ENCODE measurements around the gene FAM222A. TPM values are rescaled to one million over a fixed set of nuclear protein-coding genes. Genes with fewer than 3 reads are reported as not detected.

Gene FAM222A
- total and polyA plus RNA-seq, 2 of the 8 experiments (the other 6 are each of a cell fraction or from before 2014, with no cell fraction given): 0.94 to 1.1 TPM

- H3K27ac ChIP-seq (ENCODE audit: low read depth, low read length): no peak overlapping the region
- no peak overlapping the region; a peak in 2 of 8 replicates for H3K4me3 ChIP-seq (ENCODE audit: extremely low read depth in 1 of 4, insufficient read depth in 2 of 4, low read depth in 3 of 4, low read length in 4 of 4)
- H3K23ac ChIP-seq (ENCODE audit: insufficient read length): no peak overlapping the region
- no peak overlapping the region for H4K5ac ChIP-seq (ENCODE audit: insufficient read length, low read depth, low read length)
- peaks cover 4 to 53% (median 49%) of the 10 kb centered on the region in 4 experiments for H3K27me3 ChIP-seq (replicated peaks in 1 of 4; ENCODE audit: control insufficient read depth in 3 of 4, extremely low read depth in 1 of 4, insufficient read depth in 3 of 4, low read length in 3 of 4)
- no peak overlapping the region for H2AFZ ChIP-seq (ENCODE audit: low read length)
- ChIA-PET POLR2A (ENCODE audit: partially characterized antibody) (interaction anchor here (0.6 to 1.9 kb wide), 2 partner anchors 13 to 20 kb away, joined by 3 to 6 read pairs; no protein-coding TSS in a partner anchor), CTCF (ENCODE audit: partially characterized antibody) (interaction anchor here (0.6 to 7.4 kb wide), 9 partner anchors 9 to 129 kb away, joined by 3 to 64 read pairs (median 4); no protein-coding TSS in a partner anchor)
- peaks cover 10% of the 10 kb centered on the region; the same call in 1 of the 2 replicates for H3K23me2 ChIP-seq (ENCODE audit: low read depth, low read length)
- no peak for FAIRE-seq
- peaks cover 6 to 41% (median 20%) of the 10 kb centered on the region in 4 experiments for H3K4me1 ChIP-seq (replicated peaks in 1 of 4; ENCODE audit: control insufficient read depth in 3 of 4, insufficient read depth in 4 of 4, low read length in 3 of 4)
- H3K4ac ChIP-seq (replicated peaks; ENCODE audit: insufficient read length, low read depth, low read length): no peak overlapping the region
- no peak overlapping the region for H4K91ac ChIP-seq (replicated peaks; ENCODE audit: insufficient read length, low read length)
- no peaks in the 10 kb centered on the region for H3K79me1 ChIP-seq (ENCODE audit: low read depth, low read length)
- peak overlapping the region; percentile 39; the same call in 1 of the 2 replicates for H2AK5ac ChIP-seq (ENCODE audit: low read depth, low read length)
- H4K20me1 ChIP-seq (replicated peaks in 1 of 2; ENCODE audit: control insufficient read depth in 1 of 2, insufficient read depth in 2 of 2, low read length in 2 of 2): peaks cover 2 to 10% of the 10 kb centered on the region in 2 experiments
- H2BK120ac ChIP-seq (replicated peaks; ENCODE audit: low read depth, low read length): no peak overlapping the region
- 90% methylated on average over 9 of the region's 9 CpGs; no CpG with 5 or more reads in 1 of the 2 experiments for WGBS, 2 experiments (ENCODE audit: extremely low coverage in 1 of 2, insufficient coverage in 1 of 2, insufficient read length in 1 of 2, insufficient replicate concordance in 2 of 2, low coverage in 1 of 2, low lambda C conversion rate in 2 of 2, missing lambda C conversion rate in 1 of 2)
- no peak overlapping the region for H3K56ac ChIP-seq (replicated peaks; ENCODE audit: insufficient read length, low read depth, low read length)
- H2BK15ac ChIP-seq (ENCODE audit: low read length): no peak overlapping the region
- no peak overlapping the region for H2BK5ac ChIP-seq (ENCODE audit: low read depth, low read length)
- H2BK12ac ChIP-seq (ENCODE audit: low read depth, low read length): 0 out of 2 replicates have a peak overlapping the region, but pooled peaks have one; percentile 39
- DNase-seq (ENCODE audit: low read depth in 1 of 2, low spot score in 2 of 2): no peak
- H3K9me3 ChIP-seq (ENCODE audit: insufficient read depth in 2 of 2, low read depth in 1 of 2, low read length in 1 of 2): no peaks in the 10 kb centered on the region
- H4K8ac ChIP-seq (ENCODE audit: extremely low read depth, insufficient read depth, low read length): no peak overlapping the region
- H3K14ac ChIP-seq (ENCODE audit: insufficient read length): no peak overlapping the region
- no peak overlapping the region for H2BK20ac ChIP-seq (ENCODE audit: low read length)
- no peak overlapping the region for H3K4me2 ChIP-seq (ENCODE audit: insufficient read depth in 1 of 2, low read depth in 2 of 2, low read length in 2 of 2)
- no peak overlapping the region for H3K18ac ChIP-seq (ENCODE audit: extremely low read depth, low read length)
- no peaks in the 10 kb centered on the region for H3K79me2 ChIP-seq (ENCODE audit: control insufficient read depth in 1 of 2, insufficient read depth in 2 of 2, low read length in 2 of 2)
- no peak overlapping the region for H3K9ac ChIP-seq (replicated peaks in 1 of 4; ENCODE audit: extremely low read depth in 1 of 4, low read depth in 3 of 4, low read length in 3 of 4)
- H3K36me3 ChIP-seq (ENCODE audit: control insufficient read depth in 2 of 4, insufficient read depth in 4 of 4, low read length in 3 of 4): no peaks in the 10 kb centered on the region
- no peak for TF ChIP-seq KDM4A (IDR thresholded peaks at IDR 0.05; ENCODE audit: low read depth, low read length, severe bottlenecking)
- no peak for TF ChIP-seq EP300 (IDR thresholded peaks at IDR 0.05; ENCODE audit: borderline replicate concordance in 1 of 2, low read depth in 2 of 2, low read length in 2 of 2)
- TF ChIP-seq EGR1 (IDR thresholded peaks at IDR 0.05; ENCODE audit: borderline replicate concordance, low read depth, low read length): no peak
- TF ChIP-seq GTF2F1 (IDR thresholded peaks at IDR 0.05; ENCODE audit: borderline replicate concordance, low read depth, low read length): no peak
- TF ChIP-seq GABPA (IDR thresholded peaks at IDR 0.05; ENCODE audit: borderline replicate concordance, insufficient read depth, low read length): no peak
- TF ChIP-seq SIRT6 (IDR thresholded peaks at IDR 0.05; ENCODE audit: low read length): no peak
- TF ChIP-seq CTCF (IDR thresholded peaks at IDR 0.05; ENCODE audit: control extremely low read depth in 1 of 3, insufficient read depth in 1 of 3, low read depth in 1 of 3, low read length in 3 of 3): no peak
- TF ChIP-seq TBP (IDR thresholded peaks at IDR 0.05; ENCODE audit: low read depth, low read length): no peak
- TF ChIP-seq, protein P1, sequence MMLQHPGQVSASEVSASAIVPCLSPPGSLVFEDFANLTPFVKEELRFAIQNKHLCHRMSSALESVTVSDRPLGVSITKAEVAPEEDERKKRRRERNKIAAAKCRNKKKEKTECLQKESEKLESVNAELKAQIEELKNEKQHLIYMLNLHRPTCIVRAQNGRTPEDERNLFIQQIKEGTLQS (IDR thresholded peaks at IDR 0.05; ENCODE audit: insufficient read depth, low read depth, low read length): no peak
- no peak for TF ChIP-seq SRF (IDR thresholded peaks at IDR 0.05; ENCODE audit: low read depth, low read length)
These were observed 2.5 kb downstream of the FAM222A start for GRCh38 chr12:109716092-109716479.
